Omental fat pad (tissue), 4 donors: ENCODE data around the gene SPAG16. TPM values are rescaled to one million over a fixed set of nuclear protein-coding genes. Genes with fewer than 3 reads are reported as not detected.

Experiments used
- ATAC-seq: fragments of 150-250 bp; one replicate; pipeline ENCODE4 v1.9.1; 2016; ENCODE audit warnings: mild to moderate bottlenecking, moderate library complexity; ENCODE audit not compliant: low FRiP score
- DNase-seq: peaks from one replicate; pipeline ENCODE4 v3.0.0-alpha.2; 2019; ENCODE audit warnings: low spot score
- total RNA-seq, 4 donors: library from RNA; depleted of rRNA; stranded (reverse); fragments of >200 nt; gene quantifications; one replicate each; pipeline ENCODE4 v1.1.0, GENCODE V29; 2016
- TF ChIP-seq, protein P1 (sequence below), 3 donors: fragments of 450-650 bp; IDR thresholded peaks; one replicate each; pipeline ENCODE4 v1.5.1; 2016 to 2017; ENCODE audit warnings: antibody characterized with exemption in 3 of 3, mild to moderate bottlenecking in 3 of 3, moderate library complexity in 2 of 3

The SPAG16 gene
- total RNA-seq, 4 donors from 2014 or later = 11.1 to 29.5 (median 13.3) TPM

DNA sequence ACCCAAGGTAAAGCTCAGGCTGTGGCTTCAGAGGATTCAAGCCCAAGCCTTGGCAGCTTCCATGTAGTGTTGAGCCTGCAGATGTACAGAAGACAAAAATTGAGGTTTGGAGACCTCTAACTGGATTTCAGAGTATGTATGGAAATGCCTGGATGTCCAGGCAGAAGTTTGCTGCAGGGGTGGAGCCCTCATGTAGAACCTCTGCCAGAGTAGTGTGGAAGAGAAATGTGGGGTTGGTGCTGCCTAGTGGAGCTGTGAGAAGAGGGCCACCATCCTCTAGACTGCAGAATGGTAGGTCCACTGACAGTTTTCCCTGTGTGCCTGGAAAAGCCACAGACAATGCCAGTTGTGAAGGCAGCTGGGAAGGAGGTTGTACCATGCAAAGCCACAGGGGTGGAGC is 239.9 kb downstream of the SPAG16 start:
- ATAC-seq (no peak), DNase-seq (no peak)
- TF ChIP-seq, protein P1, sequence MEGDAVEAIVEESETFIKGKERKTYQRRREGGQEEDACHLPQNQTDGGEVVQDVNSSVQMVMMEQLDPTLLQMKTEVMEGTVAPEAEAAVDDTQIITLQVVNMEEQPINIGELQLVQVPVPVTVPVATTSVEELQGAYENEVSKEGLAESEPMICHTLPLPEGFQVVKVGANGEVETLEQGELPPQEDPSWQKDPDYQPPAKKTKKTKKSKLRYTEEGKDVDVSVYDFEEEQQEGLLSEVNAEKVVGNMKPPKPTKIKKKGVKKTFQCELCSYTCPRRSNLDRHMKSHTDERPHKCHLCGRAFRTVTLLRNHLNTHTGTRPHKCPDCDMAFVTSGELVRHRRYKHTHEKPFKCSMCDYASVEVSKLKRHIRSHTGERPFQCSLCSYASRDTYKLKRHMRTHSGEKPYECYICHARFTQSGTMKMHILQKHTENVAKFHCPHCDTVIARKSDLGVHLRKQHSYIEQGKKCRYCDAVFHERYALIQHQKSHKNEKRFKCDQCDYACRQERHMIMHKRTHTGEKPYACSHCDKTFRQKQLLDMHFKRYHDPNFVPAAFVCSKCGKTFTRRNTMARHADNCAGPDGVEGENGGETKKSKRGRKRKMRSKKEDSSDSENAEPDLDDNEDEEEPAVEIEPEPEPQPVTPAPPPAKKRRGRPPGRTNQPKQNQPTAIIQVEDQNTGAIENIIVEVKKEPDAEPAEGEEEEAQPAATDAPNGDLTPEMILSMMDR (IDR thresholded peaks at IDR 0.05) = no peak

DNA sequence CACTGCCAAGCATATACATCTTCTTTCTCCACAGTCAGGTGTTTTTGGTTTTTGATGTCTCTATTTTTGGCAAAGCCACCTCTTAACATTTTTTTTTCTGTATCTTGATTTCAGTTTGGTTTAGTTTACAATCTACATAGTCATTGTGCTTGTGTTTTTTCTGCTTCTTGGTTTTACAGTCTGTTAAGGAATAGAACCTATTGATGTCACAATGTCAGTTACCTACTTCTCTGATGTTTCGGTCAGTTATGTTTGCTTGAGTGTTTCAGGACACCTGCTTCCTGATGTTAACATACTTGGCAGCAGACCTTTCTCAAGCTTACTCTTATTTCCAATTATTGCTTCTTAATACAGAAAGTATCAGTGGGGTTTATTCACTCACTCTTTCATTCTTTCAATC is 253.3 kb downstream of the SPAG16 start:
- ATAC-seq (no peak), DNase-seq (no peak)
- TF ChIP-seq, protein P1 (IDR thresholded peaks at IDR 0.05) = no peak

DNA sequence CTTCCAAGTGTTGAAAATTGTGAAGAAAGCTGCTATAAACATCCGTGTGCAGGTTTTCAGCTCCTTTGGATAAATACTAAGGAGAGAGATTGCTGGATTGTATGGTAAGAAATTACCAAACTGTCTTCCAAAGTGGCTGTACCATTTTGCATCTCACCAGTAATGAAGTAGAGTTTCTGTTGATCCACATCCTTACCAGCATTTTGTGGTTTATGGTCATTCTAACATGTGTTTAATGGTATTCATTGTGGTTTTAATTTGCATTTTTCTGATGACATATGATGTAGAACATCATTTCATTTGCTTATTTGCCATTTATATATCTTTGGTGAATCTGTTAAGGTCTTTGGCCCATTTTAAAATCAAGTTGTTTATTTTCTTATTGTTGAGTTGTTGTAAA is 260.7 kb downstream of the SPAG16 start:
- no peak for ATAC-seq
- DNase-seq = no peak
- TF ChIP-seq, protein P1 (IDR thresholded peaks at IDR 0.05) = no peak

DNA sequence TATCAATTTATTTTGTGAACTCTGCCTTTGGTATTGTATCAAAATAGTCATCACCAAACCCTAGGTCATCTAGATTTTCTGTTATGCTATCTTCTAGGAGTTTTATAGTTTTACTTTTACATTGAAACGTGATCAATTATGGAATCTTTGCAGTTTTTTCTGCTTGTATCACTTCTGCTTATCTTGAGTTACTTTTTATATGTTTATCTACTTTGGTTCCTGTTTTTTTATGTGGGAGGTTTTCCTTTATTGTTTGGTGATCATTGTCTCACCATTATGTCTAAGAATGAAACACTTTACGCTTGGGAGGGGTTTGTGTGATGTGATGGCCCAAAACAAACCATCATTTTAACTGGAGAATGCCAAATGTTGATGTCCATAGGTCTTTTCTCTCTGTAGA is 261.2 kb downstream of the SPAG16 start:
- ATAC-seq (no peak), DNase-seq (no peak)
- TF ChIP-seq, protein P1 (IDR thresholded peaks at IDR 0.05) = no peak

DNA sequence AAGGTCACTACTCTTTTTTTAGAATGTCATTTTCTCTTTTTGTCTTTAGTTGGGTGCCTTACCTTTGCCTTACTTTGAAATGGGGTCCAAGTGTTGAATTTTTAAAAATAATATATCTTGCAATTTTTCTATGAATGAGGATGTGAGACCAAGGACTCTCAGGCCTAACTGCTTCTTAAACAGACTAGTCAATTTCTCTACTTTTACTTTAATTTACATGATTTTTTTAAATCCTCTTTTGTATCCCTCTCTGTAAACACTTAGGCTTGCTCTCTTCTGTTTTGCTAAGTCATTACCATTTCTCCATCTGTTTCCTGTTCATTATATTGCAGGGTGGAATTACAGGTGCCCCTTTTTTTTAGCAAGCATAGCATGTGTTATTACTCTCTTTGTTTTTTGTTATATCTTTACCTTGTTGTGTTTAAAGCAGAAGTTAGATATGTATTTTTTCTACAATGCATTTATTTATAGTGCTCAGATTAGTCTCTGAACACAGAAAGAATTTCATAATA is 261.8 kb downstream of the SPAG16 start:
- DNase-seq = no peak
- TF ChIP-seq, protein P1 (IDR thresholded peaks at IDR 0.05) = no peak
- no peak for ATAC-seq

DNA sequence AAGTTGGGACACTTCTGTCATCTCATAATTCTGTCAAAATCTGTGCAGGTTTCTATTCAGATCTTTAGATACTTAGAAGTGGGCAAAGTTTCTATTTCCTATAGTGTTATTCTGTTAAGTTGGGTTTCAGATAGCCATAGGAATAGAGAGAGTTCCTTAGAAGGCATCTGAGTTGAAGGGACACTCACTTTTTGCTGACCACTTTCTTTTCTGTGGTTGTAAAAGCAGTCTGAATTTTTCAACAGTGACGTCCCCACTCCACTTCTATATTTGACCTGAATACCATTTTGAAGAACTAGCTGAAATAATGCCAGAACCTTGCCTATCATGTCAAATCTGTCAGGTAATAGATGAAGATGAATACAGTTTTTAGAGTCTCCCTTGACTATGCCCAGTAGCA is 267.3 kb downstream of the SPAG16 start:
- TF ChIP-seq, protein P1 (IDR thresholded peaks at IDR 0.05) = no peak
- no peak for DNase-seq
- no peak for ATAC-seq

DNA sequence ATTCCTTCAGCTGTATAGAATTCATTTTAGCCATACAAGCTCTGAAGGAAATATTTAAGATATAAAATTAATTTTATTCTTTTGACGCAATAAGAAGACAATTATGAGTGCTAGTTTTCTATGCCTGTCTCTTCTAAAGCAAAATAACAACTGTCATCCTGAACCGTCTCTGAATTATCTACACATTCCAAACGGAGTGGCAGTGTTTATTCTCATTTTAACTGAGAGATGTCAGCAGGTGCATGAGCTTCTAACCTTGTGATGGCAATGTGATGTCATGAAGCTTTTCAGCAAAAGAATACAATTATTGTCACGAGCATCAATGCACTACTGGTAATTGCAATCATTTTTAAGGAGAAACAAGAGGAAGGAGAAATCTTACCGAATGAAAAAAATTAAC is 274.8 kb downstream of the SPAG16 start:
- DNase-seq = no peak
- TF ChIP-seq, protein P1 (IDR thresholded peaks at IDR 0.05) = no peak

More for the DNA sequence above, 274.8 kb downstream of the SPAG16 start:
- ATAC-seq = no peak
